ENCODE results near the gene NRXN3.

GRCh38 chr14:79082883-79083282 lies 912.7 kb downstream of the NRXN3 start:
- no peak for TF ChIP-seq CTCF (IDR thresholded peaks at IDR 0.05; ENCODE audit: insufficient read depth, low read depth, low read length)
- no peak for TF ChIP-seq EZH2 (IDR thresholded peaks at IDR 0.05; ENCODE audit: insufficient read depth, low read length)

Measured in astrocyte (in vitro differentiated cells and primary cell).